ENCODE measurements around the gene LSM12.
"Not testable (repeated sequence)": the region's sequence is repeated elsewhere in the genome, so short reads cannot be mapped to it uniquely, and the experiment has no call there.

Gene LSM12

DNA sequence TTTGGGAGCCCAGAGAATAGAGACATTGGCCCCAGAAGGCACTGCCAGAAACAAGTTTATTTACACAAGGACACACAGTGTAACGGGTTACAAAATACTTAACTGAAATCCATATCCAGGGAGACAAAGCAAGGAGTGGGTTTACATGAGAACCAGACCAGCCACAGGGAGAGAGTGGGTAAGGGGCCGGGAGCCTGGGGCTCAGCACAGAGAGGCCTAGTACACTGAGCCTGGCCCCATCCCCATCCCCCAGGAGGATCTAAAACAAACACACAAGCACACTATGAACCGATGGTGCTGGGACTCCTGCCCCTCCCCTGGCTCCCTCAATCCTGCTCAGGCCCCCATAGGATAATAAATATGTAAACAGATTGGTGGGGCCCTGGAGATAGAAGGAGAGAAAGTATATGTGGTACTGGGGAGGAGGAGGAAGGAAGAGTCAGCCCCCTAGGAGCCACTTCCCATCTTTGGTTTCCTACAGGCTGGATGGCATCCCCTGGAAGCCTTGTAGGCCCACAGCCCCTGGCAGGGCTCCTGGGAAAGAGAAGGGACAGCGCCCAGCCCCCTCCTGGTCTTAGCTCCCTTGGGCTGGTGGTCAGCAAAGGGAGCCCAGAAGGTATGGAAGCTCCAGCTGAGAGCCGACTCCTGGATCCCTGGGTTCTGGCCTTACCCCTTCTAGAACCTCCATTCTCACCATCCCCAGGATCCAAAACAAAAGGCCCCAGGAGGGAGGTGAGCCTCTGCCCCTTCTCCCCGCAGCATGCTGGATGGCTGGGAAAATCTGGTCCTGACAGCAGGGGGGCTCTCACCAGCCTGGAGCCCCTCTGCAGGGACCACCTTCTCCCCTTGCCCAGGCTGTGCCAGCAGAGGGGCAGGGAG, 10.5 kb upstream of the LSM12 start:
- in situ Hi-C loops (cut with MboI; ENCODE audit: low sequenced_read_pairs), result no loop called here

DNA sequence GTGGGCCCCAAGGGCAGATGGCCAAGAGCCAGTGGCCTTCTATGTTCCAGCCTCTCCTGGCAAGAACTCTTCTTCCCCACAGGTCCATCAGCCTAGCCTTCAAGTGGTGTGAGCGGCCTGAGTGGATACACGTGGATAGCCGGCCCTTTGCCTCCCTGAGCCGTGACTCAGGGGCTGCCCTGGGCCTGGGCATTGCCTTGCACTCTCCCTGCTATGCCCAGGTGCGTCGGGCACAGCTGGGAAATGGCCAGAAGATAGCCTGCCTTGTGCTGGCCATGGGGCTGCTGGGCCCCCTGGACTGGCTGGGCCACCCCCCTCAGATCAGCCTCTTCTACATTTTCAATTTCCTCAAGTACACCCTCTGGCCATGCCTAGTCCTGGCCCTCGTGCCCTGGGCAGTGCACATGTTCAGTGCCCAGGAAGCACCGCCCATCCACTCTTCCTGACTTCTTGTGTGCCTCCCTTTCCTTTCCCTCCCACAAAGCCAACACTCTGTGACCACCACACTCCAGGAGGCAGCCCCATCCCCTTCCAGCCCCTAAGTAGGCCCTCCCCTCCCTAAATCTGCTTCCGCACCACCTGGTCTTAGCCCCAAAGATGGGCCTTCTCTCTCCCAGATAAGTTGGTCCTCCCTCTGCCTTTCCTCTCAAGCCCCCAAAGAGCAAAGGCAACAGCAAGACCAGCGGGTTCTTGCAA, 9.3 kb upstream of the LSM12 start:
- in situ Hi-C loops (cut with MboI; ENCODE audit: low sequenced_read_pairs), result no loop called here

DNA sequence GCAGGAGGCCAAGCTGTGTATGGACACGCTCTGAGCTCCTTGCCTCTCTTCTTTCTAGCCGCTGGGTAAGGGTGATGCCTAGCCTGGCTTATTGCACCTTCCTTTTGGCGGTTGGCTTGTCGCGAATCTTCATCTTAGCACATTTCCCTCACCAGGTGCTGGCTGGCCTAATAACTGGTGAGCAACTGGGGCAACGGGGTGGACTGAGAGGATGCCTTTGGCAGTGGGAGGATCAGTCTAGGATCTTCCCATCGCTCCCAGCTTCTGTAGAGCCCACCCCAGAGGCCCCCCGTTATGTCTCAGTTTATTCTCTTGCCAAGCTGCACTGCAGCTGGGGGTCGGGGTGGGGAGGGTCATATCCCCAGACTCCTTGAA, 8.4 kb upstream of the LSM12 start:
- in situ Hi-C loops (cut with MboI; ENCODE audit: low sequenced_read_pairs), result no loop called here

DNA sequence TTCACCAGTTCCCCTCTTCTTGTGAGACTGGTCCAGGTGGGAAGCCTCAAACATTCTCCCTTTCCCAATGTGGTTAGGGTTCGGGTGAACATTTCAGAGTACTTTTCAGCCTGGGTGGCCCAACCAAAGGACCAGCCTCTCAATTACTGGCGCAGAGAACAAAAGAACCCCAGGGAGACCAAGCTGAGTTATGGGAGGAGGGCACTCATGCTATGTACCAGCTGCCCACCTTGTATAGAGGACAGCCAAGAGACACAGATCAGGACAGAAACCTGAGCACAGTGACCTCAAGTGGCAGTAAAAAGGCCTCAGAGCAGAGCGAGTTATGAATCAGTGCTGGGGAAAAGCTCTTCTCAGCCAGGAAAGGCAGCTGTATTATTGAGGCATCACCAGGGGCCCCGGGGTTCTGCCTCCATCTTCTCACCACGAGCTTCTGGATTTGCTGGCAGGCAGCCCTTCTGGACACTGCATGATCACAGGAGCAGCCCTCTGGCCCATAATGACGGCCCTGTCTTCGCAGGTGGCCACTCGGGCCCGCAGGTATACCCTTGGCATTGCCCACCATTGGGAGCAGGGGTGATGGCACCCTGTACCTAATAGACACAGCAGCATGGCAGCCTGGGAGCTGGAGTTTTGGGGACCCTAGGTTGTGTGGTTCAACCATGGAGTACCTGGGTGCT, 7.9 kb upstream of the LSM12 start:
- in situ Hi-C loops (cut with MboI; ENCODE audit: low sequenced_read_pairs), result no loop called here

DNA sequence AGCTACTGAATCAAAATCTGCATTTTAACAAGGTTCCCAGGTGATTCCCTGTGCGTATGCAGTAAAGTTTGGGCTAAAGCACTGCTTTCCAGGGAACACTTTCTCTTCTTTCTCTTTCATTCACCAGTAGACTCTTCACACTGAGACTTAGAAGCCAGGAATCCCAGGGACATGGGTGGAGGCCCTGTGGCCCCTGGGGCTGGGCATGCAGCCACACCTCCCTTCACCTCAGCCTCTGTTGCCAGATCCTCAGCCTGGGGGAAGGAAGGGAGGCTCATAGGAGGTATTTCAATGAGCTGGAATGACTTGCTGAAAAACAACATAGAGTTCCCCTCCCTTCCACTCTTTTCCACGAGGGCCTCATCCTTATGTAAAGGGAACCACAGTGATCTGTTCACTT, 5.3 kb upstream of the LSM12 start:
- in situ Hi-C loops (cut with MboI; ENCODE audit: low sequenced_read_pairs), result no loop called here

DNA sequence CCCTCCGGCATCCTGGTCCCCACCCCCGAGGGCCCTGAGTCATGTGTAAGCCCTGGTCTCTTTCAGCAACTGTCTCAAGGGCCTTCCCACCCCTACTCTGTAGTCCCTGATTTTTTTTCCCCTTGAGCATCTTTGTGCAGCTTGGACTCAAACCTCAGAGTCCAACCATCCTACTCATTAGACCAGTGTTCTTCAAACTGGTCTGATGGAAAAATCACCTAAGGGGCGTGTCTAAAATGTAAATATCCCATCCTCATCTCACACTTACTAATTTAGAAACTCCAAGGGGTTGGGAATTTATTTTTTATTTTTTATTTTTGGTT, 4.7 kb upstream of the LSM12 start:
- in situ Hi-C loops (cut with MboI; ENCODE audit: low sequenced_read_pairs), result no loop called here

DNA sequence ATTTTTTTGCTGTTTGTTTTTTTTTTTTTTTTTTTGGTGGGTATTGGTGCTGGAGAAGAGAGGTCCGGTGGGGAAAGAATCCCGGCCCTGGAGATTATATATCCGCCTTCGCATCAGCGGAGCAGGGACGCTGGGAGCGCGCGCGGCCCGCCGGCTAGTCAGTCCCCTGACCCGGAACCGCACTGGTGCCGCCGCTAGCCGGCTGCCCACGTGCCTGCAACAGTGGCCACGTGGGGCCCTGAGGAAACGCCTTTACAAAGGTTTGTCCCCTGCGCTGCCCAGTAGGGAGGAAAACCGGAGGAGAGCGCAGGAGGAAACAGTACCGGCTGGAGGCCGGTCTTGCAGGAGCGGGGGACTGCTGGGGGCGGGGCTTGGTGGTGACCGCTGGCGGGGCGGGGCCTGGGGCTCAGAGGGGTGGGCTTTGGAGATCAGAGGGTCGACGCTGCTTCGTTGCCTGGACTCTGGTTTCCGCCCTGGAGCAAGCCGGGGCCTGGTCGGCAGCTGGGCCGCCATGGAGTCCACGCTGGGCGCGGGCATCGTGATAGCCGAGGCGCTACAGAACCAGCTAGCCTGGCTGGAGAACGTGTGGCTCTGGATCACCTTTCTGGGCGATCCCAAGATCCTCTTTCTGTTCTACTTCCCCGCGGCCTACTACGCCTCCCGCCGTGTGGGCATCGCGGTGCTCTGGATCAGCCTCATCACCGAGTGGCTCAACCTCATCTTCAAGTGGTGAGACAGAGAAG, 4.2 kb upstream of the LSM12 start, which contains the start of gene G6PC3:
Gene G6PC3, plus strand, starts transcription at position 281 of the 743 bp plus-strand sequence. Its CDS starts 231 bp downstream, at position 512.
- in situ Hi-C loops (cut with MboI; ENCODE audit: low sequenced_read_pairs), result no loop called here

DNA sequence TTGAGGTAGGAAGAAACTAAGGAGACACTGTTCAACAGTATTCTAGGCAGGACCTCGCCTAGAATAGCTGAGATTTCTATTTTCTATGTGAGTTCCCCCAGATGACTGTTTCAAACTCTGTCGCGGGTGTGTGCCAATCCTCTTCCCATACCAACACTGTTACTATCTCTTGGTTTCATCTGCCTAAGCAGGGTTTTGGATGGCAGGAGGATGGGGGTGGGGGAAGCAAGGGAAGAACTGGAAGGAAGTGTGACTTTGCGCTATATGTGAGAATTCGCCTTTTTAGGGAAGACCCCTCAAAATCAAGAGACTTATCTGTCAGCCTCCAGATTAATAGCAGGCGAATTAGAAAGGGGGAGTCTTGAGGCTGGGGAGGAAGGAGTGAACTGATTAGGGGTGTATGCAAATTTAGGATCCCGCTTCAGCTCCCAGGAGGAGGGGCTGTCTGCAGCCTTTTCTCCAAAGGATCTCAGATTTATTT, 3.5 kb upstream of the LSM12 start:
- in situ Hi-C loops (cut with MboI; ENCODE audit: low sequenced_read_pairs), result no loop called here

DNA sequence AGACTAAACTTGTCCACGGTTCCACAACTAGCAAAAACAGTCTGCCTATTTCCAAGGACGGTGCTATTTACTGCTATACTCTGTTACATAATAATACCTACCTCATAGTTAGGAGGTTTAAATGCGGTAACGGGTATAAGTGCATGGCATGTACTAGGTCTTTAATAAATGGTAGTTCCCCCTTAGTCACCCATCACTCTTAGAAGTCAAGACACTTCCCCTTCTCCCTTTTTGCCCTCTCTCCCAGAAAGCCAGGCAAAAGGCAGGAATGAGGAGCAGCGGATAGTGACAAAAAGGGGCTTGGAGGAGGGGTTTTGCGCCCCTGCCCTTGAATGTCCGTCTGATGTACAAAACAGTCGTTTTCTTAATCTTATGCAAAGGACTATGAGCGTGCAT, 1.1 kb upstream of the LSM12 start:
- in situ Hi-C loops (cut with MboI; ENCODE audit: low sequenced_read_pairs), result no loop called here

DNA sequence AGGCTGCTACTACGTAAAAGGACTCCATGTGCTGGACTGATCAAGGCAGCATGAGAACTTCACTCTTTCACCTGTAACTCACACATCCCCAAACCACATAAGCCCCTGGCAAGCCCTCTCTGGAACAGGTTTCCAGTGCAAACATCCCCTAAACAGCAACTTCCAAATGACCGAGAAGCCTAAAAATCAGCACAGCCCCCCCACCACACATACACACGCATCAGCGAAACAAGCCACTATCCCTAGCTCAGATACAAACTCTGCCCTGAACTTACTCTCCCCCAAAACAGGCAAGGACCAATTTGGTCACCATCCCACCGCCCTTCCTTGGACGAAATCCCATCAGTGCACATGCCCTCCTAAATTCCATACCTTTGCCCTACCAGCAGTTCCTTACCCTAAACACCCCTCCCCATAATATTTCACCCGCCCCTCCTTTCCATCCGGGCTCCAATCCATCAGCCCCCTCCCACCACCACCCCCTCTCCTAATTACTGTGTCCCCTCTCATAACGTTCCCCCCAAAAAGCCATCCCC, 735 bp downstream of the LSM12 start:
- in situ Hi-C loops (cut with MboI; ENCODE audit: low sequenced_read_pairs), result no loop called here

DNA sequence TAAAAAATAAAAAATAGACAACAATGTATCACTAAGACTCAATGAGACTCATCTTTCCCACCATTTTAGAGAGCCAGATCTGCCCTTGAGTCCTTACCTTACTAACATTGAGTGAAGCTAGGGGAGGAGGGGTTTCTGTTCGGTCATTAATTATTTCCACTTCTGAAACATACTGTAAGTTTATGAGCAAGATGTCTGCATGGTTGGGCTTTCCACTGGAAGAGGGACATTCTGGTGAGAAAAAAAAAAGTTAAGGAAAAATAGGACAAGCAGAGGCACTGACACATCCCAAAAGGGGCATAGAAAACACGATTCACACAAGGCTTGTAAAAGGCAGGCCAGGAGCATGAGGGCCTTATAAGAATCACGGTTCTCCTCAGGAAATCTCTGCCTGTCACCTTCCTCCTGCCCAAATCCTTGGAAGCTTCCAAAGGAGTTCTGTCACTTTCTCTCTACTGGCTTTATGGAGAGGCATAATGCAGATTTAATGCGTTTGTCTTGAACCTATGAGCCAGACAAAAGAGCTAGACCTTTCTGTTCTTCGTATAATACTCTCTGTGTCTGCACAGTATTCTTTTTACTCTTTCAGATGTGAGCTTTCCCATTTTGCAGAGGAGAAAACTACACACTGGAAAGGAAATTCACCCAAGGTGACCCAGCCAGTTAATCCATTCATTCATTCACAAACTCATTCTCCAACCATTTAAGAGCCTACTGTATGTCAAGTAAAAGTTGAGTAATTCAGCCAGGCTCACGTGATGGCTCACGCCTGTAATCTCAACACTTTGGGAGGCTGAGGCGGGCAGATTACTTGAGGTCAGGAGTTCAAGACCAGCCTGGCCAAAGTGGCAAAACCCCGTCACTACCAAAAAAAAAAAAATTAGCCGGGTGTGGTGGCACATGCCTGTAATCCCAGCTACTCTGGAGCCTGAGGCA, 2.5 kb downstream of the LSM12 start:
- in situ Hi-C loops (cut with MboI; ENCODE audit: low sequenced_read_pairs), result no loop called here

DNA sequence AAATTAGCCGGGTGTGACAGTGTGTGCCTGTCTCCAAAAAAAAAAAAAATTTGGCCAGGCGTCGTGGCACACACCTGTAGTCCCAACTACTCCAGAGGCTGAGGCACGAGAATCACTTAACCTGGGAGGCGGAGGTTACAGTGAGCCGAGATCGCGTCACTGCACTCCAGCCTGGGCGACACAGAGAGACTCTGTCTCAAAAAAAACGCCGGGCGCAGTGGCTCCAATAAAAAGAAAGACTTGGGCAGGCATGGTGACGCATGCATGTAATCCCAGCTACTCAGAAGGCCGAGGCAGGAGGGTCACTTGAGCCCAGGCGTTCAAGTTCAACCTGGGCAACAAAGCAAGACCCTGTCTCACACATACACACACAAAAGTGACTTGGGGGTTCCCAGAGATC, 3.6 kb downstream of the LSM12 start:
- in situ Hi-C loops (cut with MboI; ENCODE audit: low sequenced_read_pairs), result no loop called here

DNA sequence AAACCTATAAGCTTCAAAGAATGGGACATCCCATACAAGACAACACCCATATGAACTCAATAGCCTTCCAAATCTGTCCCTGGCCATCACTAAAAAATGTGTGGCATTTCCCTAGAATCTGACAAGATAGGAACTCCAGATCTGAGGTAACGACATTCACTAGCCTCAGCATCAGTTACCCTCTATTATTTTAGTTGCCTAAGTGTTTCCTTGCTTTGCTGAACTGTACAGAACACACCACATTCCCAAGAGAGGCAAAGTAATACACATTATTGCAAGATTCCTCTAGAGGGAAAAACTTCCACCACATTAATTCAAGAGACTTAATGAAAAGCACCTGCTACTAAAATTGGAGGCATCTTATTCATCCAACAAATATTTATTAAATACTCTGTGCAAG, 5.0 kb downstream of the LSM12 start:
- in situ Hi-C loops (cut with MboI; ENCODE audit: low sequenced_read_pairs), result no loop called here

DNA sequence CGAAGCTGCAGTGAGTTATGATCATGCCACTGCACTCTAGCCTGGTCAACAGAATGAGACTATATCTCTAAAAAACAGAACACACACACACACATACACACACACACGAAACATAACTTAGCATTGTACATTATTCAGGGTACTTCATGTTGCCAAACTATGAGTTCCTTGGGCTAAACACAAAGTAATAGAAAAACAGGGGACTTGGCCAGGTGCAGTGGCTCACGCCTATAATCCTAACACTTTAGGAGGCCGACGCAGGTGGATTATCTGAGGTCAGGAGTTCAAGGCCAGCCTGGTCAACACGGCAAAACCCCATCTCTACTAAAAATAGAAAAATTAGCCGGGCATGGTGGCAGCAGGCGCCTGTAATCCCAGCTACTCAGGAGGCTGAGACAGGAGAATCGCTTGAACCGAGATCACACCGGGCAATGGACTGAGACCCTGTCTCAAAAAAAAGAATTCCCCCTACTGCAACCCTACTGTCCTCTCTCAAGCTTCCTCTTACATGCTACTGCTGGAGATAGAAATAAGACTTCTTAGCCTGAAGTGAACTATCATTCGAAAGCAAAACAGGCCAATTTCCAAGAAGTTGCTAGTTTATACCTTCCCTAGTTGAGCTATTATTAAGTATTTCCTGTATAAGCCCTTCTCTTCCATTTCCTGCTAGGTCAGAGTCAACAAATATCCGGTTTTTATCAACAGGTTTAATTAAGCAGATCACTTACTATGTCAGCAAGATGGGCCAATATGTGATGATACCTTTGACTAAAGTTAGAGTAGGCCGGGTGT, 7.2 kb downstream of the LSM12 start:
- in situ Hi-C loops (cut with MboI; ENCODE audit: low sequenced_read_pairs), result no loop called here

DNA sequence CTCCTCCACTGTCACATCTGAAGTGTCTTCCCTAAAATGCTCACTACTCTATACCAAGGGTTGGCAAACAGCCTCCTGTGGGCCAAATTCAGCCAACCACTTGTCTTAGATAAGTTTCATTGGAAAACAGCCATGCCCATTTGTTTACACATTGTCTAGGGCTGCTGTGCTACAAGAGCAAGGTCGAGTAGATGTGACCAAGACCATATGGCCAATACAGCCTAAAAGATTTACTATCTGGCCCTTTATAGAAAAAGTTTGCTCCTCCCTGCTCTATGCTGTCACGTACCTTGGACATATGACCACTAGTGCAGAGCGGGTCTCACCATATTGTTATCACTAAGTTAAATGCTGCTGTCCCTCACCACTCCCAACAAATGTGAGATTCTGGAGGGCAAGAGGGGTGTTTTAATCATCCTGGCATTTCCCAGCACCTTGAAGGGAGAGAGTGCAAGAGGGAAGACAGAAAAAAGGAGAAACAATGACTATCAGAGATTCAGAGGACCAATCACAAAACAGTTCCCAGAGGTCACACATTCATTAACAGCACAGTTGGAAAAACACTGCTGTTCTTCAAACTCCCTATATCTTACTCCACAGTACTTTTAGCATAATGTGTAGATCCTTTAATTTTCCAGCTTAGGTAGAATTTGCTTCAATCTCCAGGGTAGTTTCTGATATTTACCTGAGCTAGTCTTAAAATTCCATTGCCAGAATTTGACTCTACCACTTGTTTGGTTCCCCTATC, 13.2 kb downstream of the LSM12 start:
- in situ Hi-C loops (cut with MboI; ENCODE audit: low sequenced_read_pairs), result no loop called here

DNA sequence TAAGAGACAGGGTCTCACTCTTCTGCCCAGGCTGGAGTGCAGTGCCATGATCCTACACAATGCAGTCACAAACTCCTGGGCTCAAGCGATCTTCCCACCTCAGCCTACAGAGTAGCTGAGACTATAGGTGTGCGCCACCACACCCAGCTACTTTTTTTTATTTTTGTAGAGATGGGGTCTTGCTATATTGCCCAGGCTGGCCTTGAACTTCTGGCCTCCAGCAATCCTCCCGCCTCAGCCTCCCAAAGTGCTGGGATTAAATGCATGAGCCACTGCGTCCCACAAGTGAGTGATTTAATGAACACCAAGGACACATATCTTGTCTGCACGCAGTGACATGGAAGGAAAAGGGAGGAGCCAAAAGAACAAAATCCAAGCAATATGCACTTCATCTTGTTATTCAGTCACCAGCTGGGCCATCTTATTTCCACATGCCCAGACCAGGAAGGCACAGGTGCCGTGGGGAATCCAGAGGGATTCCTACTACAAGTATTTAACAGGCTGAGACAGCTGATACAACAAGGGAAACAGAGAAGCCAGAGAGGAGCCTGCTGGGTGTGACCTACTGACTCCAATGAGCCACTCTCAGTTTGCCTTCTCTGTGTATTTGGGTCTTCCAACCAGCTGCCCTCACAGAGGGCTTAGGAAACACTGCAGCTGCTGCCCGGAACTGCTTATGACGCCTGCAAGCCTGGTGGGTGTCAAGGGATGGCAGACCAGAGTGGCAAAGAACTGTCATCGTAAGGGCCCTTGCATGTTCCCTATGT, 17.0 kb downstream of the LSM12 start:
- in situ Hi-C loops (cut with MboI; ENCODE audit: low sequenced_read_pairs), result no loop called here

DNA sequence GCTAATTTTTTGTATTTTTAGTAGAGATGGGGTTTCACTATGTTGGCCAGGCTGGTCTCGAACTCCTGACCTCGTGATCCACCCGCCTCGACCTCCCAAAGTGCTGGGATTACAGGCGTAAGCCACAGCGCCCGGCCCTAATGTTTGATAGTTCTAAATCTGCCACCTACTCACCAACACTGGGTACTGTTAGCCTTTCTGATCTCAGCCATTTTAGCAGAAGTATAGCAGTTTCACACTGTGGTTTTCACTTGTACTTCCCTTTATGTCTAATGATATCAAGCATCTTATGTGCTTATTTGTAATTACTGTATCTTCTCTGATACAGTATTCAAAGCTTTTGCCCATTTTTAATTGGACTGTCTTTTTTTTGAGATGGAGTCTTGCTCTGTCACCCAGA, 19.6 kb downstream of the LSM12 start:
- in situ Hi-C loops (cut with MboI; ENCODE audit: low sequenced_read_pairs), result not testable (repeated sequence)

DNA sequence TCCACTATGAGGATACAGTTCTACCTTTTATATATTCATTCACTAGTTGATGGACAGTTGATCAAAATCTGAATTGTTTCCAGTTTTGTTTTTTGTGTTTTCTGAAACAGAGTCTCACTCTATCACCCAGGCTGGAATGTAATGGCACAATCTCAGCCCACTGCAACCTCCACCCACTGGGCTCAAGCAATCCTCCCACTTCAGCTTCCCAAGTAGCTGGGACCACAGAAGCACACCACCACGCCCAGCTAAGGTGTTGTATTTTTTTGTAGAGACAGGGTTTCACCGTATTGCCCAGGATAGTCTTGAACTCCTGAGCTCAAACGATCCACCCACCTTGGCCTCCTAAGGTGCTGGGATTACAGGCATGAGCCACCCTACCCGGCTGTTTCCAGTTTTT, 21.0 kb downstream of the LSM12 start:
- in situ Hi-C loops (cut with MboI; ENCODE audit: low sequenced_read_pairs), result no loop called here
